GM12865 (cell line): ENCODE measurements around the gene PATJ.
"Not testable (repeated sequence)": the region's sequence is repeated elsewhere in the genome, so short reads cannot be mapped to it uniquely, and the experiment has no call there.

Experiments
- DNase-seq: peaks from one replicate; pipeline ENCODE4 v3.0.0; 2010; ENCODE audit warnings: low read depth
- H3K4me3 ChIP-seq: 2 replicates; pipeline ENCODE4 v1.5.1; 2011; ENCODE audit warnings: mild to moderate bottlenecking, low read depth, low read length, control low read depth
- TF ChIP-seq, protein P1 (sequence below): IDR thresholded peaks from 2 replicates; pipeline ENCODE4 v1.5.1; 2011; ENCODE audit warnings: low read length, control low read depth, low read depth, inconsistent platforms; ENCODE audit not compliant: insufficient read depth; ENCODE audit errors: missing control alignments

The PATJ gene

DNA sequence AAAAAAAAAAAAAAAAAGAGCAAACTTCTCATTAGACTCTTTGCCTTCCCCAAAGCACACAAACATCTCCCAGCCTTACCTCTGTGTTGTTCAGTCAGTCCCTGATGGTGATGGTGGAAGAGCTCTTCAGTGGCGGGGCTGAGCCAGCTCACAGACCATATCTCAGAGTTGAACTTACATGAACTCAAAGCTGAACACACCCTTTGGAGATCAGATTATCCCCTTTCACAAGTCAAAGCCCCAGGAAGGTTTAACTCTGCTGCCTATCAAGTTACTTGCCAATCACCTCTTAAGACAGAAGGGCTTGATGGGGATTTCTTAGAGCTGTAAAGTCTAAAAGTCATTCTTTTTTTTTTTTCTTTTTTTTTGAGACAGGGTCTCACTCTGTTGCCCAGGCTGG, 397.1 kb downstream of the PATJ start:
- no peak overlapping the region for H3K4me3 ChIP-seq
- TF ChIP-seq, protein P1, sequence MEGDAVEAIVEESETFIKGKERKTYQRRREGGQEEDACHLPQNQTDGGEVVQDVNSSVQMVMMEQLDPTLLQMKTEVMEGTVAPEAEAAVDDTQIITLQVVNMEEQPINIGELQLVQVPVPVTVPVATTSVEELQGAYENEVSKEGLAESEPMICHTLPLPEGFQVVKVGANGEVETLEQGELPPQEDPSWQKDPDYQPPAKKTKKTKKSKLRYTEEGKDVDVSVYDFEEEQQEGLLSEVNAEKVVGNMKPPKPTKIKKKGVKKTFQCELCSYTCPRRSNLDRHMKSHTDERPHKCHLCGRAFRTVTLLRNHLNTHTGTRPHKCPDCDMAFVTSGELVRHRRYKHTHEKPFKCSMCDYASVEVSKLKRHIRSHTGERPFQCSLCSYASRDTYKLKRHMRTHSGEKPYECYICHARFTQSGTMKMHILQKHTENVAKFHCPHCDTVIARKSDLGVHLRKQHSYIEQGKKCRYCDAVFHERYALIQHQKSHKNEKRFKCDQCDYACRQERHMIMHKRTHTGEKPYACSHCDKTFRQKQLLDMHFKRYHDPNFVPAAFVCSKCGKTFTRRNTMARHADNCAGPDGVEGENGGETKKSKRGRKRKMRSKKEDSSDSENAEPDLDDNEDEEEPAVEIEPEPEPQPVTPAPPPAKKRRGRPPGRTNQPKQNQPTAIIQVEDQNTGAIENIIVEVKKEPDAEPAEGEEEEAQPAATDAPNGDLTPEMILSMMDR = no peak
- no peak for DNase-seq

DNA sequence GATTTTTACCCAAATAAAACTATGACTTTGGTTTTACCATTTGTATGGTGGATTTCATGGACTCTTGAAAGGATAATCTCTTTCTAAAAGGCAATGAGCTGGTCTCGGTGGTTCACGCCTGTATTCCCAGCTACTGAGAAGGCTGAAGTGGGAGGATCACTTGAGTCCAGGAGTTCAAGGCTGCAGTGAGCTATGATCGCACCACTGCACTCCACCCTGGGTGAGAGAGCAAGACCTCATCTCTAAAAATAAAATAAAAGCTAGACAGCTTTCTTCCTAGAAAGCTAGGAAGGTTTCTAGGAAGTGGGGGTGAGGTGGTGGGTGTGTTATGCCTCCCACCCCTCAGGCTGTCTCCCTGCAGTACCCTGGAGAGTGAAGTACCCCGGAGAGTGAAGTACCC, 398.4 kb downstream of the PATJ start:
- TF ChIP-seq, protein P1 = no peak
- no peak for DNase-seq
- H3K4me3 ChIP-seq = no peak overlapping the region

DNA sequence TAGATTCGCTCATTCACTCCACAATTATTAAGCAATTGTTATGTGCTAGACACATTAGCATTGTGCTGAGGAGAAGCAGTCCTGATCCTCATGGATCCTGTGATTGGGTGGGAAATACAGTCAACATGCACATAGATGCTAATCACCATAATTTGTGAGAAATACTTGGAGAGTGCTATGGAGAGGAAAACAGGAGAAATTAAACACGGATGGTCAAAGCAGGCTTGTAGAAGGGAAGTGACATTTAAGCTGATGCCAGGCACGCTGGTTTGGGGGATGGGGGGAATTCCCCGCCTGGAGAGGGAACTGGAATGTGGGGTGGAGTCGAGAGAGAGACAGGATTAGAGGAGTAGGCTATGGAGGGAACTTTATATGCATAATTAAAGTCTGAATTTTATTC, 400.2 kb downstream of the PATJ start:
- H3K4me3 ChIP-seq = no peak overlapping the region
- DNase-seq = no peak
- TF ChIP-seq, protein P1 = no peak

DNA sequence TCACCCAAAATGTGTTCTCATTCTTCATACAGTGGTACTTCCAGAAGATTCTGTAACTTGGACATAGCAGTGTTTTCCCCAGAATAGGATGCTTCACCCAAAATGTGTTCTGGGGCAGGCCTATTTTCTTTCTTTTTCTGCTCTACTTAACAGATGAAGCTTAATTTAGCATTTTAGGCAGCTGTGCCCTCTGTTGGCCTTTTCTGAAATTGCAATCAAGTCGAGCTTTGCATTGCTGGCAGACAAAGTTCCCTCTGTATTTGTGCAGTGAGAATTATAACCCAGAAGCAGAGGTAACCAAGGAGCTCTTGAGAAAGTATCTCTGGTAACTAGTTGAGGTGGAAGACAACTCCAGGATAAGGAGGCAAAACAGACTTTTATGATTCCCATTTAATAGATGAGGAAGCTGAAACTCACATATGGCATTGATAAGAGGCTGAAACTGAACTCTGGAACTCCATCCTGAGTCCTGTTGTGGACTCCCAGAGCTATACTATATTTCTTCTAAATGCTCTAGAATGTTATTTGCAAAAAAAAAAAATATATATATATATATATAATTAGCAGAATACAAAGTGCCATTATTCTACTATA, 402.1 kb downstream of the PATJ start:
- TF ChIP-seq, protein P1 = peak; percentile 68
- no peak overlapping the region for H3K4me3 ChIP-seq
- peak; percentile 54 for DNase-seq

DNA sequence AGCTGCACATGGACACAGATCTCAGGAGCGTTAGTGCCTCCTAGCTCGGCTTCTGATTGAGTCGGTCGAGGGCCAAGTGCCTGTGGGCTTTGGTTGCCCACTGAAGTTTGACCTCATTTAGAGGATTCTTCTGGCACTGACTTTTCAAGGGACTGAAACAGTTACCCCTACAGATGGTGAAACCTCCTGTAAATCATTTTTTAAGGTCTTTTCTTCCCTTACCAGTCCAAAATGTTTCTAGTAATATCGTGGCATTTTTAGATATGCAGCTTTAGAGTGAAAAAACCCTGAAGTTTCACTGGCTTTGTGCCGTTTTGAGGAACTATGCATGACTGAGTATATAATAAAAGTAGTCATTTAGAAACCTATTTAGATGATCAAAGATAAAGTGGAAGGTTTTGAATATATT, 417.7 kb downstream of the PATJ start:
- peak; percentile 22 for DNase-seq
- TF ChIP-seq, protein P1 = no peak
- H3K4me3 ChIP-seq = no peak overlapping the region

DNA sequence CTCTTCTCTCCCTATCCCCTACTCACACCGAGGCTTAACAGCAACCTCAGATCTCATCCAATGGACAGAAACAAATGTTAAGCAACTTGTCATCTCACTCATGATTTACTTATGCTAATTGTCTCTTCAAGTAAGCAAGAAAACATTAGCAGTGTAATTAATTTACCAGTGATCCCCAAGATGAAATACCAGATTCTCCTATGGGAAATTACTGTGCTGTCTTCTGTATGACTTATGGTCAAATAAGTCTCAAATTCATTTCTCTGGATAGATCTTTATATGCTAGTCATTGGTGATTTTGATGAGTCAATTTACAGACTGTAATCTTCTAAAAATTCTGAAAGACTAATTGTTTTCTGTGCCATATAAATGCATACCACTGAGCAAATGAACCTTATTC, 419.4 kb downstream of the PATJ start:
- TF ChIP-seq, protein P1 = no peak
- no peak for DNase-seq
- no peak overlapping the region for H3K4me3 ChIP-seq

DNA sequence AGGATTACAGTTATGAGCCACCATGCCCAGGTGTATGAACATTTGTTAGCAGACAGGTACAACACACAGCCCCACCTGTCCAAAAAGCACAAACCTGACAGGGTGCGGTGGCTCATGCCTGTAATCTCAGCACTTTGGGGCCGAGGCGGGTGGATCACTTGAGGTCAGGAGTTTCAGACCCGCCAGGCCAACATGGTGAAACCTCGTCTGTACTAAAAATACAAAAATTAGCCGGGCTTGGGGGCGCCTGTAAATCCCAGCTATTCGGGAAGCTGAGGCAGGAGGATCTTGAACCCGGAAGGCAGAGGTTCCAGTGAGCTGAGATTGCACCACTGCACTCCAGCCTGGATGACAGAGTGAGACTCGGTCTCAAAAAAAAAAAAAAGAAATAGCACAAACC, 428.1 kb downstream of the PATJ start:
- H3K4me3 ChIP-seq, DNase-seq: not testable (repeated sequence)
